ENCODE measurements around the gene HFE.
"Not testable (repeated sequence)": the region's sequence is repeated elsewhere in the genome, so short reads cannot be mapped to it uniquely, and the experiment has no call there.

HFE gene

GRCh38 chr6:26115226-26115625 lies 28.0 kb downstream of the HFE start (continued):
- TF ChIP-seq PATZ1 (CRISPR knock-in tag; IDR thresholded peaks at IDR 0.05; ENCODE audit: borderline replicate concordance) (no peak), CSRNP3 (CRISPR knock-in tag; IDR thresholded peaks at IDR 0.05) (no peak), ZFP3 (CRISPR knock-in tag; IDR thresholded peaks at IDR 0.05) (no peak), OSR1 (CRISPR knock-in tag; IDR thresholded peaks at IDR 0.05) (no peak), TCF4 (CRISPR knock-in tag; IDR thresholded peaks at IDR 0.05; ENCODE audit: borderline replicate concordance) (no peak), POU6F1 (CRISPR knock-in tag; IDR thresholded peaks at IDR 0.05; ENCODE audit: borderline replicate concordance, low read depth) (no peak), GLIS3 (CRISPR knock-in tag; IDR thresholded peaks at IDR 0.05) (no peak)

GRCh38 chr6:26116267-26116666 lies 29.0 kb downstream of the HFE start:
- TF ChIP-seq SNAI2 (CRISPR knock-in tag; IDR thresholded peaks at IDR 0.05) (no peak), TCF4 (CRISPR knock-in tag; IDR thresholded peaks at IDR 0.05; ENCODE audit: borderline replicate concordance) (peak; percentile 61; the same call in 1 of the 2 replicates)
- ATAC-seq, result no peak

GRCh38 chr6:26118999-26119398 lies 31.8 kb downstream of the HFE start:
- no peak; the same call in 1 of the 2 replicates for TF ChIP-seq ISL1 (CRISPR knock-in tag; IDR thresholded peaks at IDR 0.05)
- no peak for TF ChIP-seq ESRRG (CRISPR knock-in tag; IDR thresholded peaks at IDR 0.05)
- no peak for TF ChIP-seq ZC3H10 (CRISPR knock-in tag; IDR thresholded peaks at IDR 0.05)
- TF ChIP-seq ZNF8 (CRISPR knock-in tag; IDR thresholded peaks at IDR 0.05), result no peak
- no peak for TF ChIP-seq TSHZ2 (CRISPR knock-in tag; IDR thresholded peaks at IDR 0.05)
- TF ChIP-seq ARNTL (CRISPR knock-in tag; IDR thresholded peaks at IDR 0.05; ENCODE audit: borderline replicate concordance, low read depth), result no peak
- TF ChIP-seq ZNF565 (CRISPR knock-in tag; conservative IDR thresholded peaks at IDR 0.05; ENCODE audit: low read depth), result no peak
- no peak for ATAC-seq

- not testable (repeated sequence) for ATAC-seq
These were observed 32.9 kb downstream of the HFE start for GRCh38 chr6:26120115-26120514.

GRCh38 chr6:26120807-26121140 lies 33.5 kb downstream of the HFE start:
- ATAC-seq, result no peak
- no peak for TF ChIP-seq ZC3H10 (CRISPR knock-in tag; IDR thresholded peaks at IDR 0.05)
- no peak for TF ChIP-seq ZFP30 (CRISPR knock-in tag; IDR thresholded peaks at IDR 0.05)
- TF ChIP-seq ESRRG (CRISPR knock-in tag; IDR thresholded peaks at IDR 0.05), result no peak
- no peak for TF ChIP-seq PPARA (CRISPR knock-in tag; IDR thresholded peaks at IDR 0.05; ENCODE audit: borderline replicate concordance)
- TF ChIP-seq SNAI2 (CRISPR knock-in tag; IDR thresholded peaks at IDR 0.05), result no peak
- no peak for TF ChIP-seq PATZ1 (CRISPR knock-in tag; IDR thresholded peaks at IDR 0.05; ENCODE audit: borderline replicate concordance)
- no peak for TF ChIP-seq BACH2 (CRISPR knock-in tag; IDR thresholded peaks at IDR 0.05; ENCODE audit: borderline replicate concordance)
